Activated T-helper 2 cell treated with anti-CD3 and anti-CD28 coated beads, Interferon-gamma antibody, Interleukin-2, Interleukin-4, amounts not matched to agents 10 μg/mL and 5 μg/mL and 100 μg/mL, durations not matched to agents 14 hours and 24 hours and 36 hours (primary cell): ENCODE data around the gene CUTC. TPM values are rescaled to one million over a fixed set of nuclear protein-coding genes. Genes with fewer than 3 reads are reported as not detected.

Experiments used
- DNase-seq: peaks from one replicate; pipeline ENCODE4 v3.0.0; 2021; ENCODE audit warnings: low spot score
- H3K27ac Mint-ChIP-seq: one replicate; pipeline ENCODE4 v1.8.0; 2021; ENCODE audit warnings: mixed read lengths
- H3K27me3 Mint-ChIP-seq: one replicate; pipeline ENCODE4 v1.8.0; 2021; ENCODE audit warnings: low read depth, mixed read lengths
- H3K36me3 Mint-ChIP-seq: one replicate; pipeline ENCODE4 v1.8.0; 2021; ENCODE audit warnings: low read depth, mixed read lengths
- H3K4me1 Mint-ChIP-seq: one replicate; pipeline ENCODE4 v1.8.0; 2021; ENCODE audit warnings: low read depth, mixed read lengths
- H3K4me3 Mint-ChIP-seq: one replicate; pipeline ENCODE4 v1.8.0; 2021; ENCODE audit warnings: low read depth, mild to moderate bottlenecking, moderate library complexity, mixed read lengths
- H3K9me3 Mint-ChIP-seq: one replicate; pipeline ENCODE4 v1.8.0; 2021; ENCODE audit warnings: mixed read lengths
- intact Hi-C: fragments of 100-400 bp; cut with micrococcal nuclease; formaldehyde crosslinking; loops from one replicate; pipeline ENCODE4 v1.15.1; 2023
- total RNA-seq: library from RNA; stranded (reverse); gene quantifications from 2 replicates; pipeline ENCODE4 v1.2.3, GENCODE V29; 2022

Gene CUTC
- total RNA-seq, 1 donor from 2014 or later, result 35.5 TPM

DNA sequence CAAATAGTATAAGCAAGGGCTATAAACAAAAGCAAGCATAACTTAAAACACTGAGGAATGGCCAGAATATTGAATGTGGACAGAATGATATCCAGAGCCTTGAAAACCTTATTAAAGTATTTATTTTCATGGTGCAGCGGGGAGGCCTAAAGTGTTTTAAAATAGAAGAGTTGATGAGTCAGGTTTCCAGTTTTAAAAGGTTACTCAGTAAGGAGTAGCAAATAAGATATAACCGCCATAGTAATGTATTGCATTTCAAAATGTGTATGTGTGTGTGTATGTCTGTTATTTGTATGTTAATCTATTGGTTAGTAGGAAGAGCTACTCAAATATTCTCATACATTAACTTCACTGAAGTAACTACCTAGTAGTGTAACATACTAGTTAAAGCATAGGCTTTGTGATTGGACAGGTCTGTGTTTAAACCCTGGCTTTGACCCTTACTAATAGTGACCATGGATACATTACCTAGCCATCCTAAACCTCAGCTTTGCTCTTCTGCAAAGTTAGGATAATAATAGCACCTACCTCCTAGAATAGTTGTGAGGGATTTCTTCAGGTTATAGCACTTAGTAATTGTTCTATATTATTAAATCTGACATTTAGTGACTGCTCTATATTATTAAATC lies 16.9 kb downstream of the CUTC start:
- H3K4me1 Mint-ChIP-seq, result peaks cover 7% of the 10 kb centered on the region
- H3K36me3 Mint-ChIP-seq, result peaks cover 58% of the 10 kb centered on the region
- intact Hi-C loops, result no loop called here
- H3K9me3 Mint-ChIP-seq, result no peaks in the 10 kb centered on the region
- no peaks in the 10 kb centered on the region for H3K27me3 Mint-ChIP-seq
- no peak overlapping the region for H3K27ac Mint-ChIP-seq
- H3K4me3 Mint-ChIP-seq, result no peak overlapping the region
- no peak for DNase-seq

DNA sequence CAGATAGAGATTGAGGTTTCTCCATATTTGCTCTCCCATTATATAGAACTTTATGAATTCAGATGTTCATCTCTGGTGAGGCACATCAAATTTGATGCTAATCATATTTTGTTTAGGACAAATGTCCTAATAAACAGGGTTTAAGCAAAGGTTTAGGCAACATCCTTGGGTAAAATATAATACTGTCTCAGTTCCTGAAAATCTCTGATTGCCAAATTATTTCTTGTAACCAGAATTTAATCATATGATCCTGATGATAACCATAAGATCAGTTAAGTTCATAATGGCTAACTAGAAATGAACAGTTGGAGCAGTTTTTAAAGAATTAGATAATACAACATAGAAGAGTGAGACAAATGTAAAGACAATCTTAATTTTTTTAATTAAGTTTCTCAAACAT lies 18.6 kb downstream of the CUTC start:
- Mint-ChIP-seq H3K4me3 (no peak overlapping the region), H3K27ac (no peak overlapping the region), H3K9me3 (no peaks in the 10 kb centered on the region), H3K27me3 (no peaks in the 10 kb centered on the region), H3K4me1 (peaks cover 3% of the 10 kb centered on the region), H3K36me3 (peaks cover 60% of the 10 kb centered on the region)
- intact Hi-C loops, result no loop called here
- DNase-seq, result no peak

DNA sequence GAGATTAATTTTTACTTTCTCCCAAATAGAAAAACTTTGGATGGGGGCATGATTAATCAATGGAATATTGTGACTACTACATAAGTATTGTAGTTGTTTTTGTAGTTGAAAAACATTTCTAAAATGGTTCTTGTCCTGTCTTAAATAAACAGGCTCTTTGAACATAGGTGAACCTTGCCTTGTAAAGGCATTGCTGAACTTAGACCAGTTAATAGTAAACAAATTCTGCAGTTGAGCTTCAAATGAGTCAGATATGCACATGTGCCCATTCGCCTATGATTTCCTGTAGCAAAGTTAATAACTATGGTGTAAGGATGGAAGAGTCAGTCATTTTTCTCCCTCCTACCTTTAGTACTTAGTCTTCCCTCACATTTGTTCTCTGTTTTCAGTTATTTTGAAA lies 22.6 kb downstream of the CUTC start:
- Mint-ChIP-seq H3K4me3 (no peak overlapping the region), H3K9me3 (no peaks in the 10 kb centered on the region), H3K36me3 (peaks cover 59% of the 10 kb centered on the region), H3K27me3 (no peaks in the 10 kb centered on the region), H3K4me1 (no peaks in the 10 kb centered on the region), H3K27ac (no peak overlapping the region)
- intact Hi-C loops, result no loop called here
- DNase-seq, result no peak

DNA sequence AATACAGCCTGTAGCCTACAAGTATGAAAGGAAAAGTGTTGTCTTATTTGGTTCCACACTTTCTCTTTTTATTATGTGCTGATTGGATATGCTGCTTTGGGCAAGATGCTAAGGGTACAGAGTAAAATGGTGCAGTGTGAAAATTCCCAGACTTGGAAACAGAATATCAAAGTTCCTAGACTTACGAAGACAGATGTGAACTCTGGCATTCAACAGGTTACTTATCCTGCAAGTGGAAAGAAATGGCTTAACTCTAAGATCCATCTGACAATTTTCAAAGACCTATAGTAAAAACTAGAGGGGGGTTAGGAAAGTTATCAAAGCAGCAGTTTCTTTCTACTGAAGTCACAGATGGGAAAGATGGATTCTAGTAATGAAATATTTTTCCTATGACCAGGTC lies 24.1 kb downstream of the CUTC start:
- intact Hi-C loops, result no loop called here
- H3K27me3 Mint-ChIP-seq, result no peaks in the 10 kb centered on the region
- no peaks in the 10 kb centered on the region for H3K9me3 Mint-ChIP-seq
- no peak overlapping the region for H3K27ac Mint-ChIP-seq
- H3K36me3 Mint-ChIP-seq, result peaks cover 60% of the 10 kb centered on the region
- H3K4me1 Mint-ChIP-seq, result no peaks in the 10 kb centered on the region
- H3K4me3 Mint-ChIP-seq, result no peak overlapping the region
- no peak for DNase-seq

DNA sequence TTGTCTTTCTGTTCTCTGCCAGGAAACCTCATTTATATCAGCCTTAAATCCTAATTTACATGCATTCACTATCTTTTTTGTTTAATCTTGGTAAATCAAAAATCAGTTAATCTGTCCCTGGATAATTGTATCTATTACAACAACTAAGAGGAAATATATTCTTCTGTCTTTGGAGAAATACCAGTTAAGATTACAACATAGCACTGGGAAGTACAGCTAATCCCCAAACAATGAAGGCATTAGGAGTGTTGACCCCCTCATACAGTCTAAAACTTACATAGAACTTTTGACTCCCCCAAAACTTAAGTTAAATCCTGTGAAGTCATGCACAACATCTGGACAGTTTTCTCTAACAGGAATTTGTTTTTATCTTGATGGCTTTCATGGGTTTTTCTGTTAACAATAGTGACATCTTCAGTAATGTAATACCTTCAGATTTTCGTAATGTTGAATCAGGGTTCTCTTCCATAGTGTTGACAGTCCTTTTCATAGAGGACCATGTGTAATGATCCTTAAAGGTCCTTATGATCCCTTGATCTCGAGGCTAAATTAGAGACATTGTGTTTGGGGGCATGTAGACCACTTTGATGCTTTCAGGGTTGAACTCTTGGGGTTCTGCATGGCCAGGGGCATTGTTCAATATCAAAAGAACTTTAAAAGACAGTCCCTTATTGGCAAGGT lies 26.3 kb downstream of the CUTC start:
- no peaks in the 10 kb centered on the region for H3K9me3 Mint-ChIP-seq
- peaks cover 67% of the 10 kb centered on the region for H3K36me3 Mint-ChIP-seq
- H3K4me3 Mint-ChIP-seq, result no peak overlapping the region
- H3K27me3 Mint-ChIP-seq, result no peaks in the 10 kb centered on the region
- no peak overlapping the region for H3K27ac Mint-ChIP-seq
- intact Hi-C loops, result no loop called here
- DNase-seq, result no peak
- H3K4me1 Mint-ChIP-seq, result no peaks in the 10 kb centered on the region

DNA sequence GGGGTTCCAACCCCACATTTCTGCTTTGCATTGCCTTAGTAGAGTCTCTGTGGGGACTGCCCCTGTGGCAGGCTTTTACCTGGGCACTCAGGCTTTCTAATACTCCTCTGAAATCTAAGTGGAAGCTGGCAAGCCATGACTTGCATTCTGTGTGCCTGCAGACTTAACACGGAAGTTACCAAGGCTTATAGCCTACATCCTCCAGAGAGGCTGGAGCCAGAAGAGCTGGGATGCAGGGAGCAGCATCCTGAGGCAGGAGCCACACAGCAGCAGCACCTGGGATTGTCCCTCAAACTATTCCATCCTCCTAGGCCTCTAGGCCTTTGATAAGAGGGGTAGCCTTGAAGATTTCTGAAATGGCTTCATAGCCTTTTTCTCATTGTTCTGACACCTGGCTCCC lies 28.3 kb downstream of the CUTC start:
- Mint-ChIP-seq H3K36me3 (peaks cover 66% of the 10 kb centered on the region), H3K9me3 (no peaks in the 10 kb centered on the region), H3K4me3 (no peak overlapping the region)

DNA sequence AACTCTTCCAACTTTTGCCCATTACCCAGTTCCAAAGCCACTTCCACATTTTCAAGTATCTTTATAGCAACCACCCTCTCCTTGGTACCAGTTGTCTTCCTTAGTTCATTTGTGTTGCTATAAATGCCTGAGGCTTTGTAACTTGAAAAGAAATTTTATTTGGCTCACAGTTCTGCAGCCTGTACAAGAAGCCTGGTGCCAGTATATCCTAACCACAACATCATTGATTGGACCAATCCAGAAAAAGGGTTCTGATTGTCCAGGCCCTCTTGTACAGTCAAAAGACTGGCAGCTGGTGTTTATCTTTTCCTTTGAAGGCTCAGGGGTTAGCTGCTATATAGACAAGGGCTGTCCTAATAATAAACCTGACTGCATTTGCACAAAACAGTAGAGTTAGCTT lies 29.3 kb downstream of the CUTC start:
- H3K4me3 Mint-ChIP-seq, result no peak overlapping the region
- H3K27me3 Mint-ChIP-seq, result no peaks in the 10 kb centered on the region
- no peak overlapping the region for H3K27ac Mint-ChIP-seq
- H3K36me3 Mint-ChIP-seq, result peaks cover 58% of the 10 kb centered on the region
- H3K4me1 Mint-ChIP-seq, result peaks cover 3% of the 10 kb centered on the region
- H3K9me3 Mint-ChIP-seq, result no peaks in the 10 kb centered on the region
- no peak for DNase-seq
- intact Hi-C loops, result no loop called here

More for the DNA sequence above, 28.3 kb downstream of the CUTC start:
- DNase-seq, result no peak
- Mint-ChIP-seq H3K4me1 (no peaks in the 10 kb centered on the region), H3K27ac (no peak overlapping the region), H3K27me3 (no peaks in the 10 kb centered on the region)
- intact Hi-C loops, result no loop called here

DNA sequence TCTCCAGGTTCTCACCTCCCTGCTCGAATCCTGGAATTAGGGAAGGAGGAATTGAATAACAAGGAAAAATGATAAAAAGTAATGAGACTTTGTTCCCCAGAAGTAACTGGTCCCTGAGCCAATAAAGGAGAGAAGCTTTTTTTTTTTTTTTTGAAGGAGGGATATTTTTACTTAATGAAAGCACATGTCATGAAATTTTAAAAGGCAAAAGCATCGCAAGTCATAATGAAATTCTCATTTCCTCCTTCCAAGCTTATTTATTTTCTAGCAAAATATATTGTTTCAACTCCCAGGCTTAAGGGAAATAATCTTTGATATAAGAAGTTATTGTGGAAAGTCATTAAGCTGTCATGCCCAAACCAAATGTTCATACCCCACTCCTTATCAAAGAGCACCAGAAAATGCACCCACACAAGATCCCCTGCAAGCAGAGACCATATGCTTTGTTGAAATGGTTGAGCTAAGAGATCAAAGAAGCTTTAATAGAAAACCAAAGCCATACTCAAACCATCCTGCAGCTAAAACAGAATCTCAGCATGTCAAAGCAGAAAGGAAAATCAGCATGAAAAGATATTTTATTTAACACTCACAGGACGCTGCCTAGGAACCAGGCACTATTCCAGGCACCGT lies 33.8 kb downstream of the CUTC start:
- no peak for DNase-seq
- H3K4me3 Mint-ChIP-seq, result no peak overlapping the region
- H3K9me3 Mint-ChIP-seq, result no peaks in the 10 kb centered on the region
- no peaks in the 10 kb centered on the region for H3K27me3 Mint-ChIP-seq
- H3K4me1 Mint-ChIP-seq, result peaks cover 3% of the 10 kb centered on the region
- intact Hi-C loops, result no loop called here
- H3K36me3 Mint-ChIP-seq, result peaks cover 26% of the 10 kb centered on the region
- no peak overlapping the region for H3K27ac Mint-ChIP-seq

DNA sequence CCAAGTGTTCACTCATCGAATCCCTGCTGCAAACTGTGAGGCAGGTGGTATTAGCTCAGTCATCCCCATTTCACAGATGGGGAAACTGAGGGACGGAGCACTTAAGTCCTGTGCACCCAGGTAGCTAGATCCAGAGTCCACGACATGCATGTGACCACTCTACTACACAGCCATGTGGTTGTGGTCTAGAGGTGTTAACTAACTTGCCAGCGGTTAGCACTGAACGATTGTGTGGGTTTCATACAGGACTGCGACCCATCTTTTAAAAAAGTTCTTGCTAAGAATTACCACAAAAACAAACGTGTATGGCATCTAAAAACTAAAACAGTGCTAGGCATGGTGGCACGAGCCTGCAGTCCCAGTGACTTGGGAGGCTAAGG lies 34.3 kb downstream of the CUTC start:
- H3K4me1 Mint-ChIP-seq, result peaks cover 3% of the 10 kb centered on the region
- DNase-seq, result no peak
- no peaks in the 10 kb centered on the region for H3K27me3 Mint-ChIP-seq
- H3K4me3 Mint-ChIP-seq, result no peak overlapping the region
- no peak overlapping the region for H3K27ac Mint-ChIP-seq
- H3K36me3 Mint-ChIP-seq, result peaks cover 22% of the 10 kb centered on the region
- no peaks in the 10 kb centered on the region for H3K9me3 Mint-ChIP-seq
- intact Hi-C loops, result no loop called here

DNA sequence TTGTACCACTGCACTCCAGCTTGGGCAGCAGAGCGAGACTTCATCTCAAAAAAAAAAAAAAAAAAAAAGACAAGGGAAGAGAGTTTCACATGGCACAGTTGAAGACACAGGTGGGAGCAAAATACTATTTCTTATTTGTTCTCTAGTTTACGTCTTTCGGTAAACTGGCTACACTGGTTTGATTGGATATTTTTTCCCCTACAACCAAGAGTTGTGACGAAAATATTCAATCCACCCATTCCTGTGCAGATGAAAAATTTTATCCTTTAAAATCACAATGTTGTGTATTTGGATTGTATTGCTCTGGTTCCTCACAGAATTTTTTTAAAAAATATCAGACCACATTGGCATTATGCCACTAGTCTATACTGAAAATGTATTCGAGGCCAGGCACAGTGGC lies 35.9 kb downstream of the CUTC start:
- no peaks in the 10 kb centered on the region for H3K9me3 Mint-ChIP-seq
- H3K4me3 Mint-ChIP-seq, result no peak overlapping the region
- intact Hi-C loops, result no loop called here
- peaks cover 12% of the 10 kb centered on the region for H3K36me3 Mint-ChIP-seq
- H3K27me3 Mint-ChIP-seq, result no peaks in the 10 kb centered on the region
- peaks cover 3% of the 10 kb centered on the region for H3K4me1 Mint-ChIP-seq
- no peak overlapping the region for H3K27ac Mint-ChIP-seq
- DNase-seq, result no peak

DNA sequence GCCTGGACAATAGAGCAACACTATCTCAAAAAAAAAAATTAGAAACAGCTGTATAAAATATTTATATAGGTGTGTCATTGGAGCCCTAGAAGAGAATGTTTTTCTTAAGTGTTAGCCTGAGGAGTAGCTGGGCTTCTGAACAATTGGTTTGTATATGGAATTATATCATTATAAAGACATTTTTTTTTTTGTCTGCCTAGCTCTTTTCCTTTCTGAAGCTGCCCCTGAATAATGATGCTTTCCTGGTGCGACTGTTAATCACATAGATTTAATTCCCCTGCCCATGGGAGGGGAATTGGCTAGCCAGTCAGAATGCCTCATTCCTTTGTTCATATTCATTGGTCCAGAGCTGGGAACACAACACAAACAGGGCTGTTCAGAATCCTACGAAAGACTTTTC lies 36.5 kb downstream of the CUTC start:
- H3K9me3 Mint-ChIP-seq, result no peaks in the 10 kb centered on the region
- no peaks in the 10 kb centered on the region for H3K27me3 Mint-ChIP-seq
- no peak overlapping the region for H3K4me3 Mint-ChIP-seq
- intact Hi-C loops, result no loop called here
- no peak for DNase-seq
- no peak overlapping the region for H3K27ac Mint-ChIP-seq
- peaks cover 9% of the 10 kb centered on the region for H3K36me3 Mint-ChIP-seq
- peaks cover 3% of the 10 kb centered on the region for H3K4me1 Mint-ChIP-seq

DNA sequence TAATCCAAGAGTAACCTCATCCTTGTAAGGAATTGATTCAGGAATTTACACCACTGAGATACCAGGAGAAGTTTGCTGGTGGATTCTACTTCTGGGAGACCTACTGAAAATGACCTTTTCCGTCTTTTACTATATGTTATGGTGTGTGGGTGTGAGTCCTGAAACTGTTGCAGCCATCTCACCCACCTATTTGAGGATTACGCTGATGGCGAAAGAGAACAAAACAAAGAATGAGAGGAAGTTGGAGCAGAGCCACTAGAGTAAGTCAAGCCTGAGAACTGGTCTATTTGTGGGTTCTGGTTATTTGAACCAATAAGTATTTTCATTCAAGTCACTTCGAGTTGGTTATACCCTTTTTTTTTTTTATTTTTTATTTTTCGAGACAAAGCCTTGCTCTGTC lies 37.7 kb downstream of the CUTC start:
- Mint-ChIP-seq H3K36me3 (no peaks in the 10 kb centered on the region), H3K27ac (no peak overlapping the region), H3K9me3 (no peaks in the 10 kb centered on the region), H3K4me1 (peaks cover 3% of the 10 kb centered on the region), H3K4me3 (no peak overlapping the region), H3K27me3 (no peaks in the 10 kb centered on the region)
- no peak for DNase-seq
- intact Hi-C loops, result no loop called here

DNA sequence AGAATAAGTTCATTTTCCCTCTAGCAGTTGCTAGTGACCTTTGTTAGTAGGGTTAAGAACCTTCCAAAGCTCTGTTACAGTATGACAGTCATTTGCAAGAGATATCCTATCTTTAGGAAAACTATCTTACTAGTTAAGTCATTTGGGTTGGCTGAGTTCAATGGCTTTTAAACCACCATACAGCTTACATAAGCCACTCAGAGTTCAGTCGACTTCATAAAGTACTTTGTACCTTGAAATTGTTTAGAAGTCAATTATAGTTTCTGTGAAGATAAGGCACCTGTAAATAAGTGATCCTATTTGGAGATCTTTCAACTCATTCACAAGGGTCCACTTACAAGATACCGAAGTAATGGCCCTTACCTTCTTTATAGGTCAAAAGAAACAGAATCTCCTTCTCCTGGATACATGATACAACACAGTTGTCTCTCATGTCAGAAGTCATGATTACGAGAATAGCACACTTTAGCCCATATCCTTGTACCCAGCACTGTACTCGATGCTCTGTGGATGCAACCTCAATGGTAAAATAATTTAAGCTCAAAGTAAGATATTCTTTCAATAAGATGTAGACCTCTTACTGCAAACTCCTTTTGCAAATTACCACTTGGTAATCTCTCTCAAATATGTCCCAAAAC lies 38.5 kb downstream of the CUTC start:
- no peaks in the 10 kb centered on the region for H3K36me3 Mint-ChIP-seq
- no peak for DNase-seq
- intact Hi-C loops, result no loop called here
- no peaks in the 10 kb centered on the region for H3K9me3 Mint-ChIP-seq
- no peaks in the 10 kb centered on the region for H3K27me3 Mint-ChIP-seq
- no peak overlapping the region for H3K4me3 Mint-ChIP-seq
- H3K27ac Mint-ChIP-seq, result no peak overlapping the region
- H3K4me1 Mint-ChIP-seq, result peaks cover 3% of the 10 kb centered on the region
